ENCODE results near the gene PTGER3.

DNA sequence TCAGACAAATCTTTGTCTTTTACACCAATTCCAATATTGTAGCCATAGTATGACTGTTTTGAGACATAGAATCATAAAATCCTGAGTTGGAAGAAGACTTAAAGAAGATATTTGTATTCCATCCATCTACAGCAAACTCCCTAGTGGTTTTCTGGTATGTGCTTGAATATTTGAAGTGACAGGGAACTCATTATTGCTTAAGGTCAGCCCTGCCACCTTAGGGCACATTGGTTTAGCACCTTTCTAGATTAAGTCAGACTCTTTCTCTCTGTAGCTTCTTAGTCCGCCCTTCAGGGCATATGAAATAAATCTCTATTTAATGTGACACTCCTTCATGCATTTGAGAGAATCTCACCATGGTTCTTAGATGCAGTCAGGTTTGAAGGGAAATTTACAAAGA, 49.8 kb downstream of the PTGER3 start:
- no peak for TF ChIP-seq CTCF (IDR thresholded peaks at IDR 0.05)
- no peak for TF ChIP-seq POLR2A (IDR thresholded peaks at IDR 0.05)
- TF ChIP-seq EP300 (IDR thresholded peaks at IDR 0.05): no peak

Data from ovary (tissue), 3 donors.